T follicular helper cell (primary cell): Measurements from ENCODE around the gene CDK2AP2.
"Not testable (repeated sequence)": the region's sequence is repeated elsewhere in the genome, so short reads cannot be mapped to it uniquely, and the experiment has no call there.

Source experiments
- DNase-seq: peaks from one replicate; pipeline ENCODE4 v3.0.0-alpha.2; 2020; ENCODE audit warnings: low read depth
- total RNA-seq, 2 experiments: gene quantifications; one replicate each; lab custom pipeline; 2026; lab: John Stamatoyannopoulos, UW

CDK2AP2 gene, protein sequence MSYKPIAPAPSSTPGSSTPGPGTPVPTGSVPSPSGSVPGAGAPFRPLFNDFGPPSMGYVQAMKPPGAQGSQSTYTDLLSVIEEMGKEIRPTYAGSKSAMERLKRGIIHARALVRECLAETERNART
- 45.3 reads per million in 2 experiments for total RNA-seq

DNA sequence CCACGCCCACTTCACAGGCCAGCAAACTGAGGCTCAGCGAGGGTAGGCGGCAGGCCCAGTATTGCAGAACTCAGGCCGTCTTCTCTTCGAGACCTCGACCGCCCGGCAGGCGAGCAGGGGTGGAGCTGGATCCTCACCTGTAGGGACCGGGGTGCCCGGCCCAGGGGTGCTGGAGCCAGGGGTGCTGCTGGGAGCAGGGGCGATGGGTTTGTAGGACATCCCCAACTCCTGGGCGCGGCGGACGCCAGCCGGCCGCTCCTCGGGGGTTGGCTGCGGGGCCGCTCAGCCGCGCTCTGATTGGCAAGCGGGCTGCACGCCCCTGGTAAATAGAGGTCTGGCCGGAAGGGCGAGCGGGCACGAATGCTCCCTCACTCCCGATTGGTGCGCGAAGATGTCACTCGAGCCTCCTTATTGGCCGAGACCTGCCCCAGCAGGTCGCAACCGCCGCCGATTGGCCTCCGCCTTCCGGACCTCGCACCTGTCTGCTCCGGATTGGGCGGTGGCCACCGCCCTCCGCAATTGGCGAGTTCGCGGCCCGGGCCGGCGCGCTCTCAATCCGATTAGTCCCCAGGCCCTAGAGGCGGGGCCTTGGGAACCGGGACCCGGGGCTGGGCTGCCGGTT is at the start of gene CDK2AP2:
TSS of gene CDK2AP2 (minus strand) at position 299 of the 622 bp plus-strand sequence. CDS start at position 219, 80 bp downstream.
- DNase-seq: peak; percentile 95

DNA sequence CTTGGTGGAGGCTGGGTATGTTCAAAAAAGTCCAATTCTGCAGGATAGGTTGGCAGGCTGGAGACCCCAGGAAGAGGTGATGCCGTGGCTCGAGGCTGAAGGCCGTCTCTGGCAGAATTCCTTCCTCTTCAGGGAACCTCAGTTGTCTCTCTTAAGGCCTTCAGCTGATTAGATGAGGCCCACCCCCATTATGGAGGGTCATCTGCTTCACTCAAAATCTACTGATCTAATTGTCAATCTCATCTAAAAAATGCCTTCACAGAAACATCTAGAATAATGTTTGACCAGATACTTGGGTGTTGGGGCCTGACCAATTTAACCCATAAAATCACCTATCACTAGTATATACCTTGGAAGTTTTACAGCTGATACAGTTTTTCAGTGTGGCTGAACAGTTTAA is 48.3 kb upstream of the CDK2AP2 start:
- no peak for DNase-seq

GRCh38 chr11:67551697-67552096 is 43.7 kb upstream of the CDK2AP2 start:
- DNase-seq: not testable (repeated sequence)

DNA sequence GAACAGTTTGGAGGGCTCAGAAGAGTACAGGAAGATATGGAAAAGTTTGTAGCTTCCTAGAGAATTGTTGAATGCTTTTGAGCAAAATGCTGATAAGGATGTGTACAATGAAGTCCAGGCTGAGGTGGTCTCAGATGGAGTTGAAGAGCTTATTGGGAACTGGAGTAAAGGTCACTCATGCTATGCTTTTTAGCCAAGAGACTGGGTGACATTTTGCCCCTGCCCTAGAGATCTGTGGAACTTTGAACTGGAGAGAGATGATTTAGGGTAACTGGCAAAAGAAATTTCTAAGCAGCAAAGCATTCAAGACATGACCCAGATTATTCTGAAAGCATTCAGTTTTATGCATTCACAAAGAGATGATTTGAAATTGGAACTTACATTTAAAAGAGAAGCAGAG is 43.2 kb upstream of the CDK2AP2 start:
- no peak for DNase-seq

DNA sequence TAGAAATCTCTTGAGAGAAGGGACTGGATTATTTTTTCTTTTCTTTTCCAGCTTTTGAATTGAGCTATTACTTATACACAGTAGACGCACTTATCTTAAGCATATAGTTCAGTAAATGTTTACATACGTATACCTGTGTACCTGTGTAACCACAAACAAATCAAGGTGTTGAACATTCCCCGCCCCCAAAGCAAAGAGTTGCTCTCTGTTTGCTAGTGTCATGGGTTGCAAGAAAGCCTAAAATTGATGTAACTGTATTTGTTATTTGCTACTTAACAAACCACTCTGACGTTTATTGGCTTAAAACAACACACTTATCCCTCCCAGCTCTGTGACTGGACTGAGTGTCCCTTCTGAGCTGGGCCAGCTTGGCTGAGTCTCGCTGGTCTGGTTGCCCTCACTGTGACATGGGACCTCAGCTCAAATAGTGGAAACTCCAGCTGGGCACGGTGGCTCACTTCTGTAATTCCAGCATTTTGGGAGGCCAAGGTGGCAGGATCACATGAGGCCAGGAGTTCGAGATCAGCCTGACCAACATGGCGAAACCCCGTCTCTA is 40.7 kb upstream of the CDK2AP2 start:
- DNase-seq: no peak

GRCh38 chr11:67548112-67548511 is 40.1 kb upstream of the CDK2AP2 start:
- DNase-seq: not testable (repeated sequence)

DNA sequence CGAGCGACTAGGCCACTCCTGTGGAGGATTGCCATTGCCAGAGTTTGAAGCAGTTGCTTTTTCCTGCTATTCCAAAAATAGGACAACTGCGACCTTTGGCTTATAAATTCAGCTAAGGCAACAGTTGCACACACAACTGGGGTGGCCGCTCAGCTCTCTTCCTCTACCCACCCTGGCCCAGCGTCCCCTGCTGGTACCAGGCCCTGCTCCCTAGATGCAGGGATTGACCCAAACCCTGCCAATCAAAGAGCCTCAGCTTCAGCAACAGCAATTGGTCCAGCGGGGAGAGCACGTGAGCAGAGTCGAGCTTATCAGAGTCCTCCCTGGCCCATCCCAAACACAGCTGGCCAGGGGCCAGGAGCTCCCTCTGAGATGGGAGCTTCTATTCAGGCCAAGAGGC is 37.3 kb upstream of the CDK2AP2 start:
- DNase-seq: no peak

GRCh38 chr11:67544616-67545242 is 36.8 kb upstream of the CDK2AP2 start:
- DNase-seq: no peak

- no peak for DNase-seq
These were observed 35.6 kb upstream of the CDK2AP2 start for GRCh38 chr11:67543585-67543984.

DNA sequence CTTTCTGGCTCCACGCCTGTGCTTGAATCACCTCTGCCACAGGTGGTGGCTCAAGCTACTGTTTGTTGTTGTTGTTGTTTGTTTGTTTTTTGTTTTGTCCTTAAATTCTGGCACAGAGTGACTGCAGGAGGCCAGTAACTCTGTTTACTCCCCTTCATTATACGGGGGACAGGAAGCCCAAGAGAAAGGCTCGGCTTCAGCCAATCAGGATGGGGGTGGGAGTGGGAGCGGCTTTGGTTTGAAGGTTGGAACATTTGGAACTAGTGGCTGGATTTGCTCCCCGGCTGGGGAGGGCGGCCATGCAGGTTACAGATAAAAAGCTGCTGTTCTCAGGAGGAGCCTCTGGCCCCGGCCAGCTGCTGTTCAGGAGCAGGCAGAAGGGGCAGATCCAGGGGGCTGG is 35.0 kb upstream of the CDK2AP2 start:
- no peak for DNase-seq

DNA sequence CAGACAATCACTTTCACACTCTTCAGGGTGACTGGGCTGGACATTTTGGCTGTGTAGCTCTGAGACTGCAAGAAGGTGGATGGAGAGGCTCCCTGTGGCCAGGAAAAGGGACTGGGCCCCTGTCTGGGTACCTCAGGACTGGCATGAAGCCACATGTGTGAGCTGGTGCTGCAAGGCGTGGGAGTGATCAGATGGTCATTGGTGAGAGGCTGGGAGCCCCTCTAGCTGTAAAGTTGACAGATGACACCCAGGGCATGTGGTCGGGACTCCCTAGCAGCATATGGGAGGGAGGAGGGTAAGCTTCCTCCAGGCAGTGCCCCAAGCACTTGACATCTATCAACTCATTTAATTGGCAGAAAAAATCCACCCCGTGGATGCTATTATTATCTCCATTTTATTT is 34.2 kb upstream of the CDK2AP2 start:
- no peak for DNase-seq

DNA sequence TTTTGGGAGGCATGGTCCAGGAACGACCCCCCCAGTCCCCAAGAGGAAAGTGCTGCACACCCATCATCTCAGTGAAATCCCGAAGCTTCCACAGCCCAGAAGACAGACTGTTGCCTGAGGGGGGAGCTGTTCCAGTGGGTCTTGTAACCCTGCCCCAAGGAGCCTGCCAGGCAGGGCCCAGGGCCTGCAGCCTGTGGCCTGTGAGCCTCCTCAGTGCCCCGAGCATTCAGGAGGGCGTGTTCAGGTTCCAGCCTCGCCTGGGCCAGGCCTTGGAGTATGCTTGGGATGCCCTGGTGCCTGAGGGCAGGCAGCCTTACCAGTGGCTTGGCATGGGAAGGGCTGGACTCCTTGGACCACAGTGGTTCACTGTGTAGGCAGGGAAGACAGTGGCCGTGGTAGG is 33.2 kb upstream of the CDK2AP2 start:
- DNase-seq: no peak

GRCh38 chr11:67539550-67539949 is 31.6 kb upstream of the CDK2AP2 start:
- DNase-seq: no peak

DNA sequence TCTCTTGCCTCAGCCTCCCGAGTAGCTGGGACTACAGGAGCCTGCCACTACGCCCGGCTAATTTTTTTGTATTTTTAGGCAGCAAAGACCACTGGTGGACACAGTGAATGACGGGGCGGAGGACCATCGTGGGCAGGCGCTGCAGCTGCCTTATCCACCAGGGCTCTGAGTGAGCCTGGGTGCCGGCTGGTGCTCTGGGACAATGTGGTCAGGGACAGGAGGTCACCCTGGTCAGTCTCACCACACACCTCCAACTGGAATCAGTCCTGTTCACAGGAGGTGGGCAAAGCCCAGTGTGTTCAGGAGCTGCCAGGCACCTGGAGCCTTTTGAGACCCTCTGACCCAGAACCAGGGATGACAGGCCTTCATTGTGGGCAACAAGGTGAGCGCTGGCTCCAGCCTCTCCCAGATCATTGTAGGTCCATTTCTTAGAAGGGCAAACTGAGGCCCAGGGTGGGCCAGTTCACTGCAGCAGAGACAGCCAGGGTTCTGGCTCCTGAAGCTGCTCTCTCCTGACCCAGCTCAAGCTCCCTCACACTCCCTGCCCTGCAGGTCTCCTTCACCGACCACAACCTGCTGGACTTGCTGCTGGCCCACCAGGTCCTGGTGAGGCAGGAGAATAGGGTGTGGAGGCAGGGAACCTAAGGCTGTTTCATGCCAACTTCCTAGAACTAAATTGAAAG is 31.0 kb upstream of the CDK2AP2 start:
- no peak for DNase-seq

- no peak for DNase-seq
These were observed 30.3 kb upstream of the CDK2AP2 start for GRCh38 chr11:67538306-67538705.

GRCh38 chr11:67535561-67535960 is 27.6 kb upstream of the CDK2AP2 start:
- DNase-seq: no peak

DNA sequence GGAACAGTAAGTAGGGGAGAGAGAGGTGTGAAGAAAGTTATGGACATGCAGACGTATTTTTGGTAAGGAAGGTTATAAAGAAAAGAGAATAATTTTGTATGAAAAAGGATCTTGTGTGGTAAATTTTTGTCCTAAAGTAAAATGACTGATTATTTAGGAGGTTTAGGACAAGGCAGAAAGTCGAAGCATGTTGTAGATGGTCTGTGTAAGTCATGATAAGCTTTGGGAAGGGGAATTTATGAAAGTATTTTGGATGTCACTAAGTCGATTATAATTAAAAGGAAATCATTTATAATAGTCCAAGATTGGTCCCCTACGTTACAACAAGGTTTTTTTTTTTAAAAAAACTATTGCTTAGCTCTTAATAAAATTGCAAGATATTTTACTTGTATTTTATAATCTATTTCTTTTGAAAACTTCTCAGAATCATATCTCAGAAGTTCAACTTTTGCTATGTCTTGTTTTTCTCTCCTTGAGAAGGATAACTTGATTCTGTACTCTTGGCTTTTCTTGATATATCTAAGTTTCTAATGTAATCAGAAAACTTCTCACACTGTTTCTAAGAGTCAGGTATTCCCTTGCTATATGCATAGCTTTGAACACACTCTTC is 26.2 kb upstream of the CDK2AP2 start:
- DNase-seq: no peak

DNA sequence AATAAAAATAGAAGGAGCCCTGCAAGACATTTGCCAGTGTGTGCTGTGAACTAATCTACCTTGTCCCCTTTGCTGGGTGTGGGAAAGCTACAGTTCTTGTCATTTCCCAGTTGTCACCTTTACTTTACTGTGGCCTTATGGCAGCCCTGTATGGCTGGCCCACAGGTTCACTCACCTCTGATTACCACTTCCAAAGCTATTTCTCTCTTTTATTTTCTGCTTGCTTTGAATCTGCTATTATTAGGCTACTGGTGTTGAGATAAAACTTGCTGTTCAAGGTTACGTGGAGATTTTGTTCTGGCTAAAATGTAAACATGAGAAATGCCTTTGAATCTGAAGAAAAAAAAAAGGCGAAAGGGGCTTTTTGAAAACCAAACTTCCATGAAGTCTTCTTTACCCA is 24.9 kb upstream of the CDK2AP2 start:
- no peak for DNase-seq

DNA sequence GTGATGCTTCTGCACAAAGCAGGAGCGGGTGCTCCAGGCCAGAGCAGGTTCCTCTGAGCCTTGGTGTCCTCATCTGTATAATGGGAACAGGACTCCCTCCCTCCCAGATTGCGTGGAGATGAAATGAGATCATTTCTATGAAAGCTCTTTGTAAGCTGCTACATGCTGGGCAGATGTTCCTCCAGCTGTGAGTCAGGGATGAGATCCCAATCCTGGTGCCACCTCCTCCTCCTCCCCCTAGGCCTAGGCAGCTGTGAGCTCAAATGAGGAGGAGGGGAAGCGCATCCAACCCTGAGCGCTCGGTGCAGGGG is 22.3 kb upstream of the CDK2AP2 start:
- DNase-seq: no peak

GRCh38 chr11:67528376-67528775 is 20.4 kb upstream of the CDK2AP2 start:
- no peak for DNase-seq

DNA sequence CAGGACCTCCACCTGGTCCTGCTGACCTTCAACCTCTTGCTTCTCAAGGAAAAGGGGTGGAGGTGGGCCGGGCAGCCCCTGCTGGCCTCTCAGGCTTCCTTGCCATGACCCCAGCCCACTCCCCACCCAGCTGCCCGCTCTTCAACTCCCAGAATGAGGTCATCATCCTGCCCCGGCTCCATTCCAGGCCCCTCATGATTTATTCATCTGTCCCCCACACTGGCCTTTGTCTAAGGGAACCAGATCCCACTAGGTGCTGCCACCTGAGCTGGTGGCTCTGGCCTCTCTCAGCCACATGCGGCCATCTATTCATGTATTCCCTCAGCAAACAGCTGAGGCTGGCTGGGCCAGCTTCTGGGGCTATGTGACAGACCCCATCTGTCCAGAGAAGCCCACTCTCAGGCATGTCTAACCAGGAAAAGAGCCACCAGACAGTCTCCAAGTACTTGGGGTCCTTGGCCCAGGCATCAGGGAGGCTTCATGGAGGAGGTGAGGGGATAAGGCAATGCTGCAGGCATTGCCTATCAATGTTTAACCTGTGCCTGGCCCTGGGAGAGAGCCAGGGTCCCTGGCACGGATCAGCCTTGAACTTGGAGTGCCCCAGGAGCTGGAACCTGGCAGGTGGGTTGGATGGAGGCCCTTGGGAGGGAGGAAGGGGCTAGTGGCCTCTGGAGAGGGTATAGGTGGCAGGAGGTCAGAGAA is 17.5 kb upstream of the CDK2AP2 start:
- no peak for DNase-seq

- DNase-seq: no peak
These were observed 16.5 kb upstream of the CDK2AP2 start for GRCh38 chr11:67524480-67524808.
